Coronary artery (tissue), 2 donors: ENCODE data around the gene DHCR24.

ENCODE experiments used
- DNase-seq: peaks from one replicate; pipeline ENCODE4 v3.0.0-alpha.2; 2017; ENCODE audit warnings: low spot score
- H3K27ac ChIP-seq, 2 donors: fragments of 200-600 bp; sonication (generic); one replicate each; pipeline ENCODE4 v1.5.1; 2016 to 2019
- H3K4me3 ChIP-seq: fragments of 200-600 bp; sonication (generic); 2 replicates; pipeline ENCODE4 v1.5.1; 2016; ENCODE audit warnings: mild to moderate bottlenecking, moderate library complexity
- CTCF ChIP-seq: fragments of 200-600 bp; sonication (generic); IDR thresholded peaks from one replicate; pipeline ENCODE4 v1.5.1; 2019; ENCODE audit warnings: antibody characterized with exemption

Gene DHCR24

GRCh38 chr1:54861070-54861761, 25.8 kb downstream of the DHCR24 start:
- no peak for DNase-seq
- no peak for TF ChIP-seq CTCF
- no peak overlapping the region for H3K4me3 ChIP-seq
- no peak overlapping the region for H3K27ac ChIP-seq

GRCh38 chr1:54859700-54860391, 27.1 kb downstream of the DHCR24 start:
- DNase-seq = no peak
- Histone ChIP-seq H3K27ac (no peak overlapping the region), H3K4me3 (no peak overlapping the region)
- no peak for TF ChIP-seq CTCF

- DNase-seq = no peak
- Histone ChIP-seq H3K4me3 (no peak overlapping the region), H3K27ac (no peak overlapping the region)
- TF ChIP-seq CTCF = no peak
These were observed 29.0 kb downstream of the DHCR24 start for GRCh38 chr1:54857746-54858561.

GRCh38 chr1:54857141-54857540, 29.9 kb downstream of the DHCR24 start:
- Histone ChIP-seq H3K4me3 (no peak overlapping the region), H3K27ac (no peak overlapping the region)
- no peak for DNase-seq
- no peak for TF ChIP-seq CTCF

- no peak for DNase-seq
- no peak overlapping the region for H3K27ac ChIP-seq
- no peak overlapping the region for H3K4me3 ChIP-seq
- no peak for TF ChIP-seq CTCF
These were observed 32.5 kb downstream of the DHCR24 start for GRCh38 chr1:54854381-54855020.

- TF ChIP-seq CTCF = no peak
- no peak overlapping the region for H3K27ac ChIP-seq
- no peak overlapping the region for H3K4me3 ChIP-seq
- DNase-seq = no peak
These were observed 33.1 kb downstream of the DHCR24 start for GRCh38 chr1:54853793-54854370.
